Endothelial cell of umbilical vein (primary cell): ENCODE data around the gene ERCC6L. TPM values are rescaled to one million over a fixed set of nuclear protein-coding genes. Genes with fewer than 3 reads are reported as not detected.

Experiments
- BruUV-seq: library from RNA; stranded (reverse); fragments of 400-500 nt; replicated peaks from 2 replicates; lab custom pipeline; 2021; lab: Mats Ljungman, UMichigan
- CTCF ChIA-PET: fragments of 300-600, 350-600 bp; sonication (Branson Sonifier 250); formaldehyde crosslinking; loops from one replicate; lab custom pipeline; 2021; ENCODE audit warnings: antibody characterized with exemption, inconsistent platforms; lab: Charles Lee
- POLR2A ChIA-PET: fragments of 300-600, 350-600 bp; sonication (Branson Sonifier 250); formaldehyde crosslinking; loops from one replicate; lab custom pipeline; 2021; ENCODE audit warnings: antibody characterized with exemption, inconsistent platforms; lab: Charles Lee
- DNase-seq: peaks from one replicate; pipeline ENCODE4 v3.0.0-alpha.2; 2011; ENCODE audit warnings: low read depth, low spot score
- FAIRE-seq: peaks from 2 replicates; lab custom pipeline; 2011; peaks lifted over from hg19 to GRCh38; lab: Jason Lieb, UNC
- H2AFZ ChIP-seq: 2 replicates; pipeline ENCODE4 v1.6.0; 2012; ENCODE audit warnings: low read depth, low read length, control low read depth, inconsistent platforms
- H3K27ac ChIP-seq: 2 replicates; pipeline ENCODE4 v1.5.1; 2011; ENCODE audit warnings: low read depth, mild to moderate bottlenecking, control low read depth, low read length, moderate library complexity; ENCODE audit not compliant: insufficient read depth
- H3K27me3 ChIP-seq, 2 experiments: 2 replicates each; pipeline versions ENCODE4 v1.6.0 to v1.6.1; 2011; ENCODE audit warnings: low read length in 2 of 2, mixed read lengths in 1 of 2; ENCODE audit not compliant: control insufficient read depth in 2 of 2, insufficient read depth in 2 of 2
- H3K36me3 ChIP-seq, 2 experiments: 2 replicates in 1 of 2; 3 replicates in 1 of 2; pipeline ENCODE4 v1.5.1; 2011; ENCODE audit warnings: low read length in 2 of 2, mild to moderate bottlenecking in 1 of 2, moderate library complexity in 1 of 2; ENCODE audit not compliant: control insufficient read depth in 2 of 2, insufficient read depth in 2 of 2; ENCODE audit errors: extremely low read depth in 1 of 2
- H3K4me1 ChIP-seq: 3 replicates; pipeline ENCODE4 v1.5.1; 2011; ENCODE audit warnings: mild to moderate bottlenecking, low read length; ENCODE audit not compliant: control insufficient read depth, insufficient read depth; ENCODE audit errors: extremely low read depth
- H3K4me2 ChIP-seq: 2 replicates; pipeline ENCODE4 v1.6.1; 2011; ENCODE audit warnings: low read length, control low read depth, mixed read lengths; ENCODE audit not compliant: insufficient read depth
- H3K4me3 ChIP-seq, 3 experiments: fragments of 200-600 bp in 1 of 3; sonication (generic), shearing (Covaris generic) in 1 of 3; replicated peaks in 1 of 3; 2 replicates each; pipeline ENCODE4 v1.5.1; 2011 to 2016; ENCODE audit warnings: control low read depth in 3 of 3, low read length in 3 of 3, mild to moderate bottlenecking in 2 of 3, inconsistent platforms in 1 of 3, low read depth in 1 of 3, moderate library complexity in 1 of 3; ENCODE audit not compliant: insufficient read depth in 1 of 3
- H3K79me2 ChIP-seq: 2 replicates; pipeline ENCODE4 v1.6.0; 2012; ENCODE audit warnings: low read length, inconsistent platforms; ENCODE audit not compliant: control insufficient read depth, insufficient read depth
- H3K9ac ChIP-seq: replicated peaks from 2 replicates; pipeline ENCODE3; 2011; ENCODE audit warnings: low read length, control low read depth; ENCODE audit not compliant: insufficient read depth; ENCODE audit errors: extremely low read depth
- H3K9me1 ChIP-seq: replicated peaks from 3 replicates; pipeline ENCODE4 v1.6.0; 2011; ENCODE audit warnings: mild to moderate bottlenecking, low read length; ENCODE audit not compliant: control insufficient read depth, insufficient read depth; ENCODE audit errors: extremely low read depth
- H3K9me3 ChIP-seq: replicated peaks from 2 replicates; pipeline ENCODE4 v1.5.1; 2012; ENCODE audit warnings: low read length, inconsistent platforms; ENCODE audit not compliant: control insufficient read depth, insufficient read depth
- H4K20me1 ChIP-seq: replicated peaks from 2 replicates; pipeline ENCODE3; 2011; ENCODE audit warnings: mild to moderate bottlenecking, low read length; ENCODE audit not compliant: control insufficient read depth, insufficient read depth; ENCODE audit errors: extremely low read depth
- EZH2 ChIP-seq: IDR thresholded peaks from 2 replicates; pipeline ENCODE4 v1.6.1; 2012; ENCODE audit warnings: borderline replicate concordance, low read depth, mild to moderate bottlenecking, moderate library complexity, low read length, inconsistent platforms; ENCODE audit not compliant: severe bottlenecking
- FOS ChIP-seq: IDR thresholded peaks from 2 replicates; pipeline ENCODE4 v1.6.1; 2011; ENCODE audit warnings: mild to moderate bottlenecking, low read length, moderate library complexity, borderline replicate concordance; ENCODE audit not compliant: insufficient read depth
- GATA2 ChIP-seq: IDR thresholded peaks from 2 replicates; pipeline ENCODE4 v1.7.0; 2011; ENCODE audit warnings: low read depth, mild to moderate bottlenecking, moderate library complexity, mixed read lengths, low read length; ENCODE audit not compliant: insufficient read length, insufficient read depth
- JUN ChIP-seq: IDR thresholded peaks from 2 replicates; pipeline ENCODE4 v1.6.1; 2011; ENCODE audit warnings: borderline replicate concordance, low read depth; ENCODE audit not compliant: insufficient read length, insufficient read depth
- MYC ChIP-seq: IDR thresholded peaks from one replicate; pipeline ENCODE4 v1.6.1; 2011; ENCODE audit warnings: mild to moderate bottlenecking, low read depth, low read length
- POLR2A ChIP-seq: IDR thresholded peaks from 2 replicates; pipeline ENCODE4 v1.6.1; 2012; ENCODE audit warnings: low read depth, mild to moderate bottlenecking, control low read depth, low read length
- POLR2AphosphoS5 ChIP-seq: IDR thresholded peaks from 2 replicates; pipeline ENCODE4 v1.6.1; 2012; ENCODE audit warnings: low read depth, mild to moderate bottlenecking, control low read depth, low read length, moderate library complexity; ENCODE audit not compliant: insufficient read depth
- dilution Hi-C: fragments of 300-500 bp; cut with MboI; formaldehyde crosslinking; loops from one replicate; pipeline ENCODE4 v1.15.0; 2019; ENCODE audit warnings: low sequenced_read_pairs; ENCODE audit not compliant: extremely low pct_ligation_motif_present
- intact Hi-C: fragments of 100-400 bp; cut with micrococcal nuclease; formaldehyde crosslinking; loops from one replicate; pipeline ENCODE4 v1.10.0; 2022
- polyA plus RNA-seq, 4 experiments: library from polyadenylated mRNA; depleted of rRNA in 3 of 4; stranded (reverse) in 3 of 4; unstranded in 1 of 4; fragments of >200 nt; gene quantifications; 2 replicates each; pipeline versions ENCODE4 v1.2.1 to v1.2.3, GENCODE V29; 2011 to 2012; ENCODE audit warnings: missing spikeins in 1 of 4
- total RNA-seq: library from RNA; stranded (reverse); gene quantifications from 2 replicates; pipeline ENCODE4 v1.2.3, GENCODE V29; 2021
- TF ChIP-seq, protein P1 (sequence below): IDR thresholded peaks from 2 replicates; pipeline ENCODE4 v1.6.1; 2011; ENCODE audit not compliant: insufficient read depth, insufficient read length
- TF ChIP-seq, protein P2 (sequence below), 2 donors: IDR thresholded peaks; 1 replicate in 1 of 2; 2 replicates in 1 of 2; pipeline ENCODE4 v1.5.1; 2011; ENCODE audit warnings: low read length in 2 of 2, mild to moderate bottlenecking in 2 of 2, moderate library complexity in 2 of 2, control low read depth in 1 of 2, inconsistent platforms in 1 of 2, low read depth in 1 of 2; ENCODE audit not compliant: insufficient read depth in 1 of 2; ENCODE audit errors: extremely low read depth in 1 of 2

ERCC6L gene
- total and polyA plus RNA-seq, 2 donors (not counting 3 experiments of a cell fraction or from before 2014, with no cell fraction given) = 0.92 to 6.7 TPM

DNA sequence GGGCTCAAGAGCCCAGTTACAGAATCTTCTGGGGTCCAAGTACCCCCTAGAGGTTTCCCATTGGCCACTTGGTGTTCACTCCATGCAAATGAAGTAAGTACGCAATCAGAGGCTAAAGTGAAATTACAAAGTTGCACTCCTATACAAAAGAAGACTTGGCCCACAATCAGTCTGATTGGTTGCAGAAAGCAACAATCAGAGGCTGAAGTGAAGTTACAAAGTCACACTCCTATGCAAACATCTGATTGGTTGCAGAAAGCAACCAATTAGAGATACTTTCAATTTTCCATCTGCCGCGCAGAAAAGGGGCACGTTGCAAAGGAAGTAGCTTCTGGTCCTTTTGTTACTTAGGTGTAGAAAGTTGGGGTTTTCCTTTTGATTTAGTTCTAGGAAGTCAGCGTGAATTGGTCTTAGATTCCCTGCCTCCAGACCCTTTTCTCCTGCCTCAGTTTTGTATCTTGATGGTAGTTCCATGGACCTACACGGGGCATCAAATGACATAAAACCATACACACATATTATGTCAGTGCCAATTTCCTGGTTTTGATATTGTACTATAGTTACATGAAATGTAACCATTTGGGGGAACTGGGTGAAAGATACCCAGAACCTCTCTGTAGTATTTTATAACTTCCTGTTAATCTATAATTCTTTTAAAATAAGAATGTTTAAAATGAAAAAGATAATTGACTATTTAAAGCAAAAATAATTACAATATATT, 69.7 kb downstream of the ERCC6L start:
- POLR2A ChIA-PET = no interaction called here
- BruUV-seq = no TSS peak
- peaks cover 0 to 2% of the 10 kb centered on the region in 2 experiments for H3K27me3 ChIP-seq
- CTCF ChIA-PET = no interaction called here
- H3K36me3 ChIP-seq = no peaks in the 10 kb centered on the region
- H3K79me2 ChIP-seq = no peaks in the 10 kb centered on the region
- no peaks in the 10 kb centered on the region for H4K20me1 ChIP-seq
- no peak overlapping the region for H3K4me3 ChIP-seq
- peak; percentile 21 for DNase-seq
- H3K4me1 ChIP-seq = no peaks in the 10 kb centered on the region
- TF ChIP-seq FOS = no peak
- dilution Hi-C loops (no loop called here), intact Hi-C loops (no loop called here)
- H3K9me3 ChIP-seq = no peaks in the 10 kb centered on the region
- H2AFZ ChIP-seq = no peak overlapping the region
- no peaks in the 10 kb centered on the region for H3K9me1 ChIP-seq
- H3K9ac ChIP-seq = no peak overlapping the region
- H3K27ac ChIP-seq = no peak overlapping the region
- H3K4me2 ChIP-seq = no peak overlapping the region
- FAIRE-seq = no peak

DNA sequence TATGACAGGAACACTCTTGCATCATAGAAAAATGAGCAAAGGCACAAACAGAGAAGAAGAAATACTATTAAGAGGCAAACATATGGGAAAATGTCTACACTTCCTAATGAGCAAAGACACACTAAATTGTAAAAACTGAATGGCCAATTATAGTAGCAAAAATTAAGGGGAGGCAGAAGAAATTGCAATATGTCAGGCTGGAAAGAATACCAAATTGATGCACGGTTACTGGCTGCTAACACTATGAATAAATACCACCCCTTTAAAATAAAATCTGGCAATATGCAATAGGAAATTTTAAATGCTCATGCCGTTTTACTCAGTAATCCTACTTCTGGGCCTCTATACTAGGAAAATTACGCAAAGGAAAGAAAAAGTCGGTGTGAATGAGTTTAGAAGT, 73.3 kb downstream of the ERCC6L start:
- dilution Hi-C loops (no loop called here), intact Hi-C loops (no loop called here)
- Histone ChIP-seq H3K4me1 (no peaks in the 10 kb centered on the region), H3K9me3 (no peaks in the 10 kb centered on the region), H3K36me3 (no peaks in the 10 kb centered on the region), H3K27me3 (peaks cover 0 to 2% of the 10 kb centered on the region in 2 experiments), H3K27ac (no peak overlapping the region), H3K4me3 (no peak overlapping the region), H3K79me2 (no peaks in the 10 kb centered on the region), H3K9me1 (no peaks in the 10 kb centered on the region), H2AFZ (no peak overlapping the region), H3K9ac (no peak overlapping the region), H4K20me1 (no peaks in the 10 kb centered on the region), H3K4me2 (no peak overlapping the region)
- FAIRE-seq (no peak), DNase-seq (no peak)
- no TSS peak for BruUV-seq
- TF ChIP-seq MYC = no peak
- TF ChIP-seq, protein P1, sequence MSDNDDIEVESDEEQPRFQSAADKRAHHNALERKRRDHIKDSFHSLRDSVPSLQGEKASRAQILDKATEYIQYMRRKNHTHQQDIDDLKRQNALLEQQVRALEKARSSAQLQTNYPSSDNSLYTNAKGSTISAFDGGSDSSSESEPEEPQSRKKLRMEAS = no peak
- TF ChIP-seq GATA2 = no peak
- no peak for TF ChIP-seq EZH2
- TF ChIP-seq POLR2AphosphoS5 = no peak
- no peak for TF ChIP-seq POLR2A
- TF ChIP-seq, protein P2, sequence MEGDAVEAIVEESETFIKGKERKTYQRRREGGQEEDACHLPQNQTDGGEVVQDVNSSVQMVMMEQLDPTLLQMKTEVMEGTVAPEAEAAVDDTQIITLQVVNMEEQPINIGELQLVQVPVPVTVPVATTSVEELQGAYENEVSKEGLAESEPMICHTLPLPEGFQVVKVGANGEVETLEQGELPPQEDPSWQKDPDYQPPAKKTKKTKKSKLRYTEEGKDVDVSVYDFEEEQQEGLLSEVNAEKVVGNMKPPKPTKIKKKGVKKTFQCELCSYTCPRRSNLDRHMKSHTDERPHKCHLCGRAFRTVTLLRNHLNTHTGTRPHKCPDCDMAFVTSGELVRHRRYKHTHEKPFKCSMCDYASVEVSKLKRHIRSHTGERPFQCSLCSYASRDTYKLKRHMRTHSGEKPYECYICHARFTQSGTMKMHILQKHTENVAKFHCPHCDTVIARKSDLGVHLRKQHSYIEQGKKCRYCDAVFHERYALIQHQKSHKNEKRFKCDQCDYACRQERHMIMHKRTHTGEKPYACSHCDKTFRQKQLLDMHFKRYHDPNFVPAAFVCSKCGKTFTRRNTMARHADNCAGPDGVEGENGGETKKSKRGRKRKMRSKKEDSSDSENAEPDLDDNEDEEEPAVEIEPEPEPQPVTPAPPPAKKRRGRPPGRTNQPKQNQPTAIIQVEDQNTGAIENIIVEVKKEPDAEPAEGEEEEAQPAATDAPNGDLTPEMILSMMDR (IDR thresholded peaks at IDR 0.05; ENCODE audit: extremely low read depth in 1 of 2, insufficient read depth in 1 of 2, low read depth in 1 of 2, low read length in 2 of 2) = no peak
- no peak for TF ChIP-seq FOS
- no peak for TF ChIP-seq JUN
- ChIA-PET POLR2A (no interaction called here), CTCF (no interaction called here)
